HEK293 (cell line): ENCODE measurements around the gene LSMEM2.

Source experiments
- CTCF ChIA-PET: fragments of 350-600 bp; formaldehyde crosslinking; extraction: SDS; loops from one replicate; lab custom pipeline; 2021; ENCODE audit warnings: antibody characterized with exemption; lab: Yijun Ruan, JAX
- POLR2A ChIA-PET: fragments of 300-600 bp; formaldehyde crosslinking; extraction: SDS; loops from one replicate; lab custom pipeline; 2020; ENCODE audit warnings: antibody characterized with exemption, inconsistent platforms; lab: Yijun Ruan, JAX
- H3K27ac ChIP-seq: fragments of 200-500 bp; sonication (Bioruptor generic); 2 replicates; pipeline ENCODE4 v1.5.1; 2014; ENCODE audit warnings: low read depth, low read length, control low read depth, inconsistent platforms; ENCODE audit errors: extremely low read depth
- H3K36me3 ChIP-seq, 2 experiments: fragments of 200-500 bp in 1 of 2; sonication (Bioruptor generic) in 1 of 2; 1 replicate in 1 of 2; 2 replicates in 1 of 2; pipeline ENCODE4 v1.5.1; 2014 to 2017; ENCODE audit warnings: inconsistent platforms in 2 of 2, low read length in 2 of 2; ENCODE audit not compliant: control insufficient read depth in 2 of 2, insufficient read depth in 1 of 2
- H3K4me1 ChIP-seq: fragments of 200-500 bp; sonication (Bioruptor generic); 2 replicates; pipeline ENCODE4 v1.5.1; 2014; ENCODE audit warnings: mild to moderate bottlenecking, low read length, inconsistent platforms; ENCODE audit not compliant: control insufficient read depth, insufficient read depth
- H3K4me3 ChIP-seq: 2 replicates; pipeline ENCODE4 v1.5.1; 2011; ENCODE audit warnings: low read depth, mild to moderate bottlenecking, control low read depth, low read length, moderate library complexity
- H3K9me3 ChIP-seq: fragments of 200-500 bp; sonication (Bioruptor generic); 2 replicates; pipeline ENCODE4 v1.5.1; 2014; ENCODE audit warnings: low read depth, low read length, inconsistent platforms; ENCODE audit not compliant: control insufficient read depth, insufficient read depth
- GLIS1 ChIP-seq: fragments of 450-650 bp; formaldehyde crosslinking; IDR thresholded peaks from 2 replicates; pipeline ENCODE4 v1.5.1; 2016; ENCODE audit warnings: missing biosample characterization, missing genetic modification characterization
- KLF9 ChIP-seq: fragments of 450-650 bp; formaldehyde crosslinking; IDR thresholded peaks from 2 replicates; pipeline ENCODE4 v1.5.1; 2016; ENCODE audit warnings: missing biosample characterization, missing genetic modification characterization, low read depth
- SALL2 ChIP-seq: fragments of 450-650 bp; formaldehyde crosslinking; IDR thresholded peaks from 2 replicates; pipeline ENCODE4 v1.5.0; 2017; ENCODE audit warnings: missing biosample characterization, mild to moderate bottlenecking, missing genetic modification characterization, borderline replicate concordance
- SCRT2 ChIP-seq: fragments of 450-650 bp; formaldehyde crosslinking; IDR thresholded peaks from 2 replicates; pipeline ENCODE4 v1.5.1; 2016; ENCODE audit warnings: missing biosample characterization, missing genetic modification characterization
- ZBTB20 ChIP-seq: fragments of 450-650 bp; formaldehyde crosslinking; IDR thresholded peaks from 2 replicates; pipeline ENCODE4 v1.5.1; 2016; ENCODE audit warnings: missing biosample characterization, missing genetic modification characterization
- ZFHX2 ChIP-seq: fragments of 450-650 bp; formaldehyde crosslinking; conservative IDR thresholded peaks from 2 replicates; pipeline ENCODE4 v1.5.1; 2016; ENCODE audit warnings: missing biosample characterization, missing genetic modification characterization
- ZIC2 ChIP-seq: fragments of 450-650 bp; formaldehyde crosslinking; IDR thresholded peaks from 2 replicates; pipeline ENCODE4 v1.5.1; 2016; ENCODE audit warnings: missing biosample characterization, missing genetic modification characterization
- ZNF132 ChIP-seq: fragments of 450-650 bp; formaldehyde crosslinking; IDR thresholded peaks from 2 replicates; pipeline ENCODE4 v1.5.1; 2017; ENCODE audit warnings: missing biosample characterization, missing genetic modification characterization, borderline replicate concordance
- ZNF2 ChIP-seq: fragments of 450-650 bp; formaldehyde crosslinking; IDR thresholded peaks from 2 replicates; pipeline ENCODE4 v1.5.1; 2016; ENCODE audit warnings: missing biosample characterization, missing genetic modification characterization
- ZNF239 ChIP-seq: fragments of 450-650 bp; formaldehyde crosslinking; IDR thresholded peaks from 2 replicates; pipeline ENCODE4 v1.5.1; 2016; ENCODE audit warnings: missing biosample characterization, missing genetic modification characterization
- ZNF24 ChIP-seq: fragments of 450-650 bp; formaldehyde crosslinking; IDR thresholded peaks from 2 replicates; pipeline ENCODE4 v1.5.1; 2016; ENCODE audit warnings: missing biosample characterization, missing genetic modification characterization
- ZNF266 ChIP-seq: fragments of 450-650 bp; formaldehyde crosslinking; IDR thresholded peaks from 2 replicates; pipeline ENCODE4 v1.5.1; 2016; ENCODE audit warnings: missing biosample characterization, missing genetic modification characterization, low read depth
- ZNF311 ChIP-seq: fragments of 450-650 bp; formaldehyde crosslinking; IDR thresholded peaks from 2 replicates; pipeline ENCODE4 v1.5.1; 2017; ENCODE audit warnings: missing biosample characterization, missing genetic modification characterization, borderline replicate concordance
- ZNF350 ChIP-seq: fragments of 450-650 bp; formaldehyde crosslinking; IDR thresholded peaks from 2 replicates; pipeline ENCODE4 v1.5.0; 2017; ENCODE audit warnings: missing biosample characterization, mild to moderate bottlenecking, missing genetic modification characterization
- ZNF404 ChIP-seq: fragments of 450-650 bp; formaldehyde crosslinking; IDR thresholded peaks from 2 replicates; pipeline ENCODE4 v1.5.1; 2017; ENCODE audit warnings: missing biosample characterization, missing genetic modification characterization
- ZNF426 ChIP-seq: fragments of 450-650 bp; formaldehyde crosslinking; IDR thresholded peaks from 2 replicates; pipeline ENCODE4 v1.5.1; 2017; ENCODE audit warnings: missing biosample characterization, missing genetic modification characterization, mild to moderate bottlenecking, inconsistent platforms, moderate library complexity
- ZNF530 ChIP-seq: fragments of 450-650 bp; formaldehyde crosslinking; IDR thresholded peaks from 2 replicates; pipeline ENCODE4 v1.5.1; 2016; ENCODE audit warnings: low read depth, missing biosample characterization, missing genetic modification characterization
- ZNF571 ChIP-seq: fragments of 450-650 bp; formaldehyde crosslinking; IDR thresholded peaks from 2 replicates; pipeline ENCODE4 v1.5.0; 2017; ENCODE audit warnings: missing biosample characterization, missing genetic modification characterization
- ZNF621 ChIP-seq: fragments of 450-650 bp; formaldehyde crosslinking; IDR thresholded peaks from 2 replicates; pipeline ENCODE4 v1.5.1; 2017; ENCODE audit warnings: missing biosample characterization, missing genetic modification characterization
- ZNF660 ChIP-seq: fragments of 450-650 bp; IDR thresholded peaks from 2 replicates; pipeline ENCODE4 v1.5.1; 2018; ENCODE audit warnings: missing biosample characterization, mild to moderate bottlenecking, missing genetic modification characterization
- ZNF76 ChIP-seq: fragments of 450-650 bp; formaldehyde crosslinking; IDR thresholded peaks from 2 replicates; pipeline ENCODE4; 2016; ENCODE audit warnings: low read depth, missing biosample characterization, missing genetic modification characterization, borderline replicate concordance
- ZNF776 ChIP-seq: fragments of 450-650 bp; formaldehyde crosslinking; IDR thresholded peaks from 2 replicates; pipeline ENCODE4 v1.5.0; 2017; ENCODE audit warnings: missing biosample characterization, missing genetic modification characterization, borderline replicate concordance
- ZNF830 ChIP-seq: fragments of 450-650 bp; IDR thresholded peaks from 2 replicates; pipeline ENCODE4 v1.5.0; 2018; ENCODE audit warnings: missing biosample characterization, missing genetic modification characterization, low read depth, mild to moderate bottlenecking, moderate library complexity
- TF ChIP-seq, protein P1 (sequence below): fragments of 450-650 bp; formaldehyde crosslinking; IDR thresholded peaks from 2 replicates; pipeline ENCODE4 v1.5.1; 2016; ENCODE audit warnings: missing biosample characterization, missing genetic modification characterization
- TF ChIP-seq, protein P2 (sequence below): fragments of 450-650 bp; formaldehyde crosslinking; IDR thresholded peaks from 2 replicates; pipeline ENCODE4 v1.5.1; 2016; ENCODE audit warnings: missing biosample characterization, missing genetic modification characterization
- TF ChIP-seq, protein P3 (sequence below): sonication (generic); formaldehyde crosslinking; IDR thresholded peaks from 2 replicates; pipeline ENCODE4 v1.8.1; 2022; ENCODE audit warnings: mild to moderate bottlenecking, moderate library complexity, missing genetic modification reagents
- TF ChIP-seq, protein P4 (sequence below): fragments of 450-650 bp; formaldehyde crosslinking; IDR thresholded peaks from 2 replicates; pipeline ENCODE4 v1.5.1; 2016; ENCODE audit warnings: missing biosample characterization, missing genetic modification characterization, borderline replicate concordance

Gene LSMEM2

DNA sequence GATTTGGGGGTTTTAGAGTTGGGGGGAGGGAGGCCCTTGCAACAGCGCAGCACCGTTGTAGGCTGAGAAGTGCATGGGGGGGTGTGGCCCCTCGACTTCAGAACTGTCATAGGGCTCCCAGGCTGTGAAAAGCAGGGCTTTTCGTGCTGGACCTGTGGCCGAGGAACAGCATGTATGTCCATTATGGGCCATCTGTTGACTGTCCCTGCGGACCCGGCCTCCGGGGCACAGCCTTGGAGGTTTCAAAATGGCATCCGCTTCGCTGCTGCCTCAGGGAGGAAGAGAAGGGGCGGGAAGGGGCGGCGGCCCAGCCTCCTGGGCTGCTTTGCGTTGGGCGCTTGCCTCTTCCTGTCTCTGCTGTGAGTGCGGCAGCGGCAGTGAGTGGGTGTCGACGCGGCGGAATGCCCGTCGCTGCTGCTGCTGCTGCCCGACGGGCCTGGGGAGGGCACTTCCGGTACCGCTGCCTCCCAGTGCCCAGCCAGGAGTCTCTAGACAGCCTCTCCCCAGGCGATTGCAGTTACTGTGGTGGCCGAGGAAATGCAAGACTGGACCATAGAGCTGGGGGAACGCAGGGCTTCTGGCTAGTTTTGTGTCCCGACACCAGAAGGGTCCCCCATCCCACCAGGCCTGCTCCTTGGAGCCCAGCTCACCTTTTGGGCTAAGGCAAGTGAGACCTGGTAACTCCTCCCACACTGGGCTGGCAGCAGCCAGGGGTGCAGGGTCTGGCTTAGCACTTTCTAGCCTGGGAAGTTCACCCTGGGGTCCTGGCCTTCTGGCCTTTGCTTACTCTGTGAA lies 40.9 kb upstream of the LSMEM2 start:
- POLR2A ChIA-PET = no interaction called here
- Histone ChIP-seq H3K4me3 (peak overlapping the region; percentile 67), H3K36me3 (peaks cover 0 to 10% of the 10 kb centered on the region in 2 experiments; a peak in 1 of 3 replicates), H3K4me1 (peaks cover 17% of the 10 kb centered on the region), H3K9me3 (no peaks in the 10 kb centered on the region), H3K27ac (peak overlapping the region; percentile 77)
- CTCF ChIA-PET = interaction anchor here (0.6 to 3.9 kb wide), 4 partner anchors 8 to 61 kb away, joined by 4 to 28 read pairs (median 4); no protein-coding TSS in a partner anchor
- TF ChIP-seq ZNF660 (tag by site-specific recombination) = no peak
- no peak for TF ChIP-seq ZNF24 (tag by site-specific recombination)
- TF ChIP-seq ZBTB20 (tag by site-specific recombination) = peak; percentile 73; the same call in 1 of the 2 replicates
- TF ChIP-seq ZNF2 (tag by site-specific recombination) = no peak
- peak; percentile 72 for TF ChIP-seq GLIS1 (tag by site-specific recombination)
- TF ChIP-seq, protein P1, sequence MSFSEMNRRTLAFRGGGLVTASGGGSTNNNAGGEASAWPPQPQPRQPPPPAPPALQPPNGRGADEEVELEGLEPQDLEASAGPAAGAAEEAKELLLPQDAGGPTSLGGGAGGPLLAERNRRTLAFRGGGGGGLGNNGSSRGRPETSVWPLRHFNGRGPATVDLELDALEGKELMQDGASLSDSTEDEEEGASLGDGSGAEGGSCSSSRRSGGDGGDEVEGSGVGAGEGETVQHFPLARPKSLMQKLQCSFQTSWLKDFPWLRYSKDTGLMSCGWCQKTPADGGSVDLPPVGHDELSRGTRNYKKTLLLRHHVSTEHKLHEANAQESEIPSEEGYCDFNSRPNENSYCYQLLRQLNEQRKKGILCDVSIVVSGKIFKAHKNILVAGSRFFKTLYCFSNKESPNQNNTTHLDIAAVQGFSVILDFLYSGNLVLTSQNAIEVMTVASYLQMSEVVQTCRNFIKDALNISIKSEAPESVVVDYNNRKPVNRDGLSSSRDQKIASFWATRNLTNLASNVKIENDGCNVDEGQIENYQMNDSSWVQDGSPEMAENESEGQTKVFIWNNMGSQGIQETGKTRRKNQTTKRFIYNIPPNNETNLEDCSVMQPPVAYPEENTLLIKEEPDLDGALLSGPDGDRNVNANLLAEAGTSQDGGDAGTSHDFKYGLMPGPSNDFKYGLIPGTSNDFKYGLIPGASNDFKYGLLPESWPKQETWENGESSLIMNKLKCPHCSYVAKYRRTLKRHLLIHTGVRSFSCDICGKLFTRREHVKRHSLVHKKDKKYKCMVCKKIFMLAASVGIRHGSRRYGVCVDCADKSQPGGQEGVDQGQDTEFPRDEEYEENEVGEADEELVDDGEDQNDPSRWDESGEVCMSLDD (tag by site-specific recombination) = no peak
- TF ChIP-seq ZNF239 (tag by site-specific recombination) = no peak
- TF ChIP-seq, protein P2, sequence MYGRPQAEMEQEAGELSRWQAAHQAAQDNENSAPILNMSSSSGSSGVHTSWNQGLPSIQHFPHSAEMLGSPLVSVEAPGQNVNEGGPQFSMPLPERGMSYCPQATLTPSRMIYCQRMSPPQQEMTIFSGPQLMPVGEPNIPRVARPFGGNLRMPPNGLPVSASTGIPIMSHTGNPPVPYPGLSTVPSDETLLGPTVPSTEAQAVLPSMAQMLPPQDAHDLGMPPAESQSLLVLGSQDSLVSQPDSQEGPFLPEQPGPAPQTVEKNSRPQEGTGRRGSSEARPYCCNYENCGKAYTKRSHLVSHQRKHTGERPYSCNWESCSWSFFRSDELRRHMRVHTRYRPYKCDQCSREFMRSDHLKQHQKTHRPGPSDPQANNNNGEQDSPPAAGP (tag by site-specific recombination) = no peak
- no peak for TF ChIP-seq ZNF404
- TF ChIP-seq ZNF350 = no peak
- no peak for TF ChIP-seq ZNF426 (tag by site-specific recombination)
- TF ChIP-seq, protein P3, sequence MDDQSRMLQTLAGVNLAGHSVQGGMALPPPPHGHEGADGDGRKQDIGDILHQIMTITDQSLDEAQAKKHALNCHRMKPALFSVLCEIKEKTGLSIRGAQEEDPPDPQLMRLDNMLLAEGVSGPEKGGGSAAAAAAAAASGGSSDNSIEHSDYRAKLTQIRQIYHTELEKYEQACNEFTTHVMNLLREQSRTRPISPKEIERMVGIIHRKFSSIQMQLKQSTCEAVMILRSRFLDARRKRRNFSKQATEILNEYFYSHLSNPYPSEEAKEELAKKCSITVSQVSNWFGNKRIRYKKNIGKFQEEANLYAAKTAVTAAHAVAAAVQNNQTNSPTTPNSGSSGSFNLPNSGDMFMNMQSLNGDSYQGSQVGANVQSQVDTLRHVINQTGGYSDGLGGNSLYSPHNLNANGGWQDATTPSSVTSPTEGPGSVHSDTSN (CRISPR knock-in tag) = no peak
- no peak for TF ChIP-seq SALL2 (tag by site-specific recombination)
- no peak for TF ChIP-seq ZNF132
- TF ChIP-seq ZNF266 (tag by site-specific recombination) = no peak
- no peak for TF ChIP-seq ZNF830
- peak; percentile 9; the same call in 1 of the 2 replicates for TF ChIP-seq ZIC2
- peak; percentile 89 for TF ChIP-seq SCRT2 (tag by site-specific recombination)
- no peak for TF ChIP-seq ZNF776
- TF ChIP-seq ZNF76 (tag by site-specific recombination) = no peak
- TF ChIP-seq, protein P4, sequence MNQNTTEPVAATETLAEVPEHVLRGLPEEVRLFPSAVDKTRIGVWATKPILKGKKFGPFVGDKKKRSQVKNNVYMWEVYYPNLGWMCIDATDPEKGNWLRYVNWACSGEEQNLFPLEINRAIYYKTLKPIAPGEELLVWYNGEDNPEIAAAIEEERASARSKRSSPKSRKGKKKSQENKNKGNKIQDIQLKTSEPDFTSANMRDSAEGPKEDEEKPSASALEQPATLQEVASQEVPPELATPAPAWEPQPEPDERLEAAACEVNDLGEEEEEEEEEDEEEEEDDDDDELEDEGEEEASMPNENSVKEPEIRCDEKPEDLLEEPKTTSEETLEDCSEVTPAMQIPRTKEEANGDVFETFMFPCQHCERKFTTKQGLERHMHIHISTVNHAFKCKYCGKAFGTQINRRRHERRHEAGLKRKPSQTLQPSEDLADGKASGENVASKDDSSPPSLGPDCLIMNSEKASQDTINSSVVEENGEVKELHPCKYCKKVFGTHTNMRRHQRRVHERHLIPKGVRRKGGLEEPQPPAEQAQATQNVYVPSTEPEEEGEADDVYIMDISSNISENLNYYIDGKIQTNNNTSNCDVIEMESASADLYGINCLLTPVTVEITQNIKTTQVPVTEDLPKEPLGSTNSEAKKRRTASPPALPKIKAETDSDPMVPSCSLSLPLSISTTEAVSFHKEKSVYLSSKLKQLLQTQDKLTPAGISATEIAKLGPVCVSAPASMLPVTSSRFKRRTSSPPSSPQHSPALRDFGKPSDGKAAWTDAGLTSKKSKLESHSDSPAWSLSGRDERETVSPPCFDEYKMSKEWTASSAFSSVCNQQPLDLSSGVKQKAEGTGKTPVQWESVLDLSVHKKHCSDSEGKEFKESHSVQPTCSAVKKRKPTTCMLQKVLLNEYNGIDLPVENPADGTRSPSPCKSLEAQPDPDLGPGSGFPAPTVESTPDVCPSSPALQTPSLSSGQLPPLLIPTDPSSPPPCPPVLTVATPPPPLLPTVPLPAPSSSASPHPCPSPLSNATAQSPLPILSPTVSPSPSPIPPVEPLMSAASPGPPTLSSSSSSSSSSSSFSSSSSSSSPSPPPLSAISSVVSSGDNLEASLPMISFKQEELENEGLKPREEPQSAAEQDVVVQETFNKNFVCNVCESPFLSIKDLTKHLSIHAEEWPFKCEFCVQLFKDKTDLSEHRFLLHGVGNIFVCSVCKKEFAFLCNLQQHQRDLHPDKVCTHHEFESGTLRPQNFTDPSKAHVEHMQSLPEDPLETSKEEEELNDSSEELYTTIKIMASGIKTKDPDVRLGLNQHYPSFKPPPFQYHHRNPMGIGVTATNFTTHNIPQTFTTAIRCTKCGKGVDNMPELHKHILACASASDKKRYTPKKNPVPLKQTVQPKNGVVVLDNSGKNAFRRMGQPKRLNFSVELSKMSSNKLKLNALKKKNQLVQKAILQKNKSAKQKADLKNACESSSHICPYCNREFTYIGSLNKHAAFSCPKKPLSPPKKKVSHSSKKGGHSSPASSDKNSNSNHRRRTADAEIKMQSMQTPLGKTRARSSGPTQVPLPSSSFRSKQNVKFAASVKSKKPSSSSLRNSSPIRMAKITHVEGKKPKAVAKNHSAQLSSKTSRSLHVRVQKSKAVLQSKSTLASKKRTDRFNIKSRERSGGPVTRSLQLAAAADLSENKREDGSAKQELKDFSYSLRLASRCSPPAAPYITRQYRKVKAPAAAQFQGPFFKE = no peak
- TF ChIP-seq ZNF311 (tag by site-specific recombination) = no peak
- peak; percentile 45; the same call in 1 of the 2 replicates for TF ChIP-seq ZFHX2 (tag by site-specific recombination)
- no peak for TF ChIP-seq ZNF571 (tag by site-specific recombination)
- TF ChIP-seq ZNF621 = no peak
- no peak for TF ChIP-seq ZNF530 (tag by site-specific recombination)
- peak; percentile 65 for TF ChIP-seq KLF9 (tag by site-specific recombination)
